Mesodermal cell (in vitro differentiated cells): ENCODE measurements around the gene MLN. TPM values are rescaled to one million over a fixed set of nuclear protein-coding genes. Genes with fewer than 3 reads are reported as not detected.

Experiments used
- H3K27ac ChIP-seq: 2 replicates; pipeline ENCODE4 v1.7.0; 2013; ENCODE audit warnings: mild to moderate bottlenecking, low read depth, low read length, moderate library complexity; ENCODE audit not compliant: severe bottlenecking
- H3K36me3 ChIP-seq: 2 replicates; pipeline ENCODE4 v1.7.1; 2013; ENCODE audit warnings: mild to moderate bottlenecking, low read length, moderate library complexity; ENCODE audit not compliant: control insufficient read depth, insufficient read depth
- H3K4me1 ChIP-seq: one replicate; pipeline ENCODE4 v1.7.1; 2013; ENCODE audit warnings: mild to moderate bottlenecking, low read length; ENCODE audit not compliant: insufficient read depth, control insufficient read depth, poor library complexity, severe bottlenecking
- H3K4me3 ChIP-seq: 2 replicates; pipeline ENCODE4 v1.7.0; 2013; ENCODE audit warnings: low read length, control low read depth, mild to moderate bottlenecking; ENCODE audit not compliant: insufficient read depth, poor library complexity, severe bottlenecking; ENCODE audit errors: extremely low read depth
- H3K9me3 ChIP-seq: 2 replicates; pipeline ENCODE4 v1.7.1; 2013; ENCODE audit warnings: mild to moderate bottlenecking, low read length, moderate library complexity; ENCODE audit not compliant: control insufficient read depth
- WGBS, 2 experiments: methylation state at CpG; one replicate each; pipeline ENCODE4 v1.1.5; 2013; ENCODE audit warnings: missing lambda C conversion rate in 2 of 2; ENCODE audit not compliant: insufficient coverage in 2 of 2; 5-methylcytosine and 5-hydroxymethylcytosine counted together
- polyA plus RNA-seq, 2 experiments: library from polyadenylated mRNA; stranded (reverse); fragments of 50-300 nt; gene quantifications; one replicate each; pipeline ENCODE4 v1.2.3, GENCODE V29; 2013

Gene MLN
- polyA plus RNA-seq (2013, experiment 1 of 2) = not detected
- polyA plus RNA-seq (2013, experiment 2 of 2) = not detected

- no peak within 1 kb of the TSS for H3K4me3 ChIP-seq
- no peaks in the 10 kb centered on the region for H3K9me3 ChIP-seq
- H3K36me3 ChIP-seq = no peaks in the 10 kb centered on the region
- peaks cover 4% of the 10 kb centered on the region for H3K4me1 ChIP-seq
- H3K27ac ChIP-seq = no peak within 1 kb of the TSS
- 91 to 94% methylated on average over 9 to 14 of the region's 14 CpGs for WGBS, 2 experiments
Observed at GRCh38 chr6:33803571-33804053, at the start of gene MLN. TSS of gene MLN (minus strand) at chr6:33804003. CDS start at chr6:33801163, 2,840 bp downstream.

- no peaks in the 10 kb centered on the region for H3K9me3 ChIP-seq
- WGBS, 2 experiments = 91% methylated on average over 3 to 4 of the region's 4 CpGs
- peaks cover 18% of the 10 kb centered on the region for H3K4me1 ChIP-seq
- no peak overlapping the region for H3K4me3 ChIP-seq
- no peaks in the 10 kb centered on the region for H3K36me3 ChIP-seq
- H3K27ac ChIP-seq = no peak overlapping the region
Observed at GRCh38 chr6:33853026-33853425, 49.2 kb upstream of the MLN start.

DNA sequence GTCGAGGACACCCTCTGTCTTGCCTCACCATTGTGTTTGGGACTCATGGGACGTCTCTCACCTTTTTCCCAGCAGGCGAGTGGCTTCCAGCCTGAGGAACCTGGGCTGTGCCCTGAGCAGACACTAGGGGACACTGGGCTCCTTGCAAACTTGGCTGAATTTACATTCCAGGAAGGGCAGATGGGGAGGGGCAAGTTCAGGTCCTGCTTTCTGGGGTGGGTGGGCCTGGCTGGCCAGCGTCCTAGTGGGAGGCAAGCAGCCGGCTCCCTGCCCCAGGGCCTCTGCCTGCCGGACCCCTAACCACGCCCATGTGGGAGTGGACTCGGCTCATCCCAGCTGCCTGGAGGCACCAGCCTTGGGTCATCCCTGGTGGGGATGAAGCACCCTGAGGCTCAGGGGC, 48.2 kb upstream of the MLN start:
- no peaks in the 10 kb centered on the region for H3K36me3 ChIP-seq
- H3K4me1 ChIP-seq = peaks cover 18% of the 10 kb centered on the region
- 14 to 22% methylated on average over 7 to 8 of the region's 8 CpGs for WGBS, 2 experiments
- no peak overlapping the region for H3K4me3 ChIP-seq
- H3K9me3 ChIP-seq = no peaks in the 10 kb centered on the region
- no peak overlapping the region for H3K27ac ChIP-seq

DNA sequence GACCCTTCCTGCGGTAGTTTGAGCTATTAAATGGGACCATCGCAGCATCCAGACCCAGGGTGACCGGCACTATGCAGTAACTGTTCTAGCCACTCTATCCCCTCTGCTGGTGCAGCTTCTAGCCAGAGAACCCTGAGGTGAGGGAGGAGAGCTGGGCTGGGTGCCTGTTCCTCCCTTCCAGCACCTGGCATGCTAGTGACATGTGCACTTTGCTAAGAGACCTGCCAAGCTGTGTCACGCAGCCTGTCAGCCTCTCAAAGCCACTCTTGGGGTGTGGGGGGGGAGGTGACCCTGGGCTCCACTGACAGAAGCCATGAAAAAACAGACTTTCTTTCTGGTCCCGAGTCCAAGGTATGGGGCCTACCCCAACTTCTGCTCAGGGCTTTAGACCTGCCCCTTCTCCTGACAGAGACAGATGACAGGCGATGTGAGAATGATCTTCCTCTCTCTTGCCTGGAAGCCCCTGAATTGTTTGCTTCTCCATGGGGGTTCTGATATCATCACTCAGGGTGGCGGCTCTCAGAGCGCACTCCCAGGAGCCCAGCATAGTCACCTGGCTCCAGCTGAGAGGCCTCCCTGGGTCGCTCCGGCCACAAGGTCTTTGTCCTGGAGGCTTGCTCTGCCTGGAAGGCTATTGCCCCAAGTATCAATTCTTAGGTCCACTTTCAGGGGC, 47.2 kb upstream of the MLN start:
- Histone ChIP-seq H3K9me3 (no peaks in the 10 kb centered on the region), H3K27ac (no peak overlapping the region), H3K4me3 (no peak overlapping the region), H3K36me3 (no peaks in the 10 kb centered on the region), H3K4me1 (peaks cover 18% of the 10 kb centered on the region)
- 88 to 96% methylated on average over 8 to 9 of the region's 10 CpGs for WGBS, 2 experiments

- no peaks in the 10 kb centered on the region for H3K36me3 ChIP-seq
- H3K4me3 ChIP-seq = no peak overlapping the region
- H3K4me1 ChIP-seq = peaks cover 18% of the 10 kb centered on the region
- H3K9me3 ChIP-seq = no peaks in the 10 kb centered on the region
- 83 to 84% methylated on average over 1 to 2 of the region's 3 CpGs for WGBS, 2 experiments
- H3K27ac ChIP-seq = no peak overlapping the region
Observed at GRCh38 chr6:33850296-33850695, 46.5 kb upstream of the MLN start.

- Histone ChIP-seq H3K9me3 (no peaks in the 10 kb centered on the region), H3K27ac (no peak overlapping the region), H3K4me3 (no peak overlapping the region), H3K36me3 (no peaks in the 10 kb centered on the region), H3K4me1 (peaks cover 18% of the 10 kb centered on the region)
- WGBS, 2 experiments = 93 to 95% methylated on average over 7 of the region's 9 CpGs
Observed at GRCh38 chr6:33849500-33850075, 45.8 kb upstream of the MLN start.

- H3K9me3 ChIP-seq = no peaks in the 10 kb centered on the region
- 93 to 97% methylated on average over 3 of the region's 3 CpGs for WGBS, 2 experiments
- H3K27ac ChIP-seq = no peak overlapping the region
- no peaks in the 10 kb centered on the region for H3K36me3 ChIP-seq
- no peak overlapping the region for H3K4me3 ChIP-seq
- H3K4me1 ChIP-seq = peaks cover 20% of the 10 kb centered on the region
Observed at GRCh38 chr6:33848484-33848883, 44.7 kb upstream of the MLN start.

GRCh38 chr6:33847867-33848266, 44.1 kb upstream of the MLN start:
- Histone ChIP-seq H3K36me3 (no peaks in the 10 kb centered on the region), H3K9me3 (no peaks in the 10 kb centered on the region), H3K4me3 (no peak overlapping the region), H3K27ac (no peak overlapping the region), H3K4me1 (peaks cover 26% of the 10 kb centered on the region)
- 91 to 100% methylated on average over 1 of the region's 1 CpG for WGBS, 2 experiments

- Histone ChIP-seq H3K4me1 (peaks cover 34% of the 10 kb centered on the region), H3K27ac (no peak overlapping the region), H3K4me3 (no peak overlapping the region), H3K36me3 (no peaks in the 10 kb centered on the region), H3K9me3 (no peaks in the 10 kb centered on the region)
- 80% methylated on average over 1 of the region's 6 CpGs; no CpG with 5 or more reads in 1 of the 2 experiments for WGBS, 2 experiments
Observed at GRCh38 chr6:33847078-33847477, 43.3 kb upstream of the MLN start.

GRCh38 chr6:33846226-33846625, 42.4 kb upstream of the MLN start:
- Histone ChIP-seq H3K36me3 (no peaks in the 10 kb centered on the region), H3K4me3 (no peak overlapping the region), H3K4me1 (peaks cover 32% of the 10 kb centered on the region), H3K27ac (no peak overlapping the region), H3K9me3 (no peaks in the 10 kb centered on the region)
- 94 to 100% methylated on average over 2 of the region's 2 CpGs for WGBS, 2 experiments
